ENCODE results near the gene ZMYND19. TPM values are rescaled to one million over a fixed set of nuclear protein-coding genes. Genes with fewer than 3 reads are reported as not detected.

ZMYND19 gene
- total RNA-seq, 2 donors from 2014 or later: 6.6 to 8.8 TPM

DNA sequence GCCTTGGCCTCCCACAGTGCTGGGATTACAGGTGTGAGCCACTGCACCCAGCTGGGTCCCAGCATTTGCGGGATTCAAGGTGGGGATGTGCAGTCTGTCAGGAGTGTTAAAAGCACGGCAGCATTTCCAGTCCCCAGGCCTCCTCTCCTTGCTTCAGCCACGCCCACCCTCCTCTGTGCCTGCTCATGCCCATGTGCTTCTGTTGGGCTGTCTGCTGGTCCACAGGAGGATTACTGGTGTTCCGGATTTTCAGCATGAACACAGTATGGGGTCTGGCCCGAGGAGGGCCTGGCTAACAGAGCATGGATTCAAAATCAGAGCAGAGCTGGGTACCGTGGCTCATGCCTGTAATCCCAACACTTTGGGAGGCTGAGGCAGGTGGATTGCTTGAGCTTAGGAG, 20.6 kb upstream of the ZMYND19 start:
- Histone ChIP-seq H3K9me3 (no peaks in the 10 kb centered on the region), H3K4me3 (no peak overlapping the region), H3K27ac (peak overlapping the region; percentile 88 to 98 (median 92)), H3K27me3 (no peaks in the 10 kb centered on the region), H3K36me3 (replicated peaks in 1 of 2; ENCODE audit: insufficient read depth in 1 of 2, low read depth in 2 of 2) (peaks cover 0 to 9% of the 10 kb centered on the region in 2 donors), H3K4me1 (peaks cover 78% of the 10 kb centered on the region)
- DNase-seq (no peak), ATAC-seq (no peak)
- TF ChIP-seq POLR2A (IDR thresholded peaks at IDR 0.05): no peak
- TF ChIP-seq, protein P1, sequence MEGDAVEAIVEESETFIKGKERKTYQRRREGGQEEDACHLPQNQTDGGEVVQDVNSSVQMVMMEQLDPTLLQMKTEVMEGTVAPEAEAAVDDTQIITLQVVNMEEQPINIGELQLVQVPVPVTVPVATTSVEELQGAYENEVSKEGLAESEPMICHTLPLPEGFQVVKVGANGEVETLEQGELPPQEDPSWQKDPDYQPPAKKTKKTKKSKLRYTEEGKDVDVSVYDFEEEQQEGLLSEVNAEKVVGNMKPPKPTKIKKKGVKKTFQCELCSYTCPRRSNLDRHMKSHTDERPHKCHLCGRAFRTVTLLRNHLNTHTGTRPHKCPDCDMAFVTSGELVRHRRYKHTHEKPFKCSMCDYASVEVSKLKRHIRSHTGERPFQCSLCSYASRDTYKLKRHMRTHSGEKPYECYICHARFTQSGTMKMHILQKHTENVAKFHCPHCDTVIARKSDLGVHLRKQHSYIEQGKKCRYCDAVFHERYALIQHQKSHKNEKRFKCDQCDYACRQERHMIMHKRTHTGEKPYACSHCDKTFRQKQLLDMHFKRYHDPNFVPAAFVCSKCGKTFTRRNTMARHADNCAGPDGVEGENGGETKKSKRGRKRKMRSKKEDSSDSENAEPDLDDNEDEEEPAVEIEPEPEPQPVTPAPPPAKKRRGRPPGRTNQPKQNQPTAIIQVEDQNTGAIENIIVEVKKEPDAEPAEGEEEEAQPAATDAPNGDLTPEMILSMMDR (IDR thresholded peaks at IDR 0.05): no peak
- intact Hi-C loops (cut with DNase I): no loop called here
- 84 to 90% methylated on average over 5 to 6 of the region's 6 CpGs for WGBS, 2 donors

DNA sequence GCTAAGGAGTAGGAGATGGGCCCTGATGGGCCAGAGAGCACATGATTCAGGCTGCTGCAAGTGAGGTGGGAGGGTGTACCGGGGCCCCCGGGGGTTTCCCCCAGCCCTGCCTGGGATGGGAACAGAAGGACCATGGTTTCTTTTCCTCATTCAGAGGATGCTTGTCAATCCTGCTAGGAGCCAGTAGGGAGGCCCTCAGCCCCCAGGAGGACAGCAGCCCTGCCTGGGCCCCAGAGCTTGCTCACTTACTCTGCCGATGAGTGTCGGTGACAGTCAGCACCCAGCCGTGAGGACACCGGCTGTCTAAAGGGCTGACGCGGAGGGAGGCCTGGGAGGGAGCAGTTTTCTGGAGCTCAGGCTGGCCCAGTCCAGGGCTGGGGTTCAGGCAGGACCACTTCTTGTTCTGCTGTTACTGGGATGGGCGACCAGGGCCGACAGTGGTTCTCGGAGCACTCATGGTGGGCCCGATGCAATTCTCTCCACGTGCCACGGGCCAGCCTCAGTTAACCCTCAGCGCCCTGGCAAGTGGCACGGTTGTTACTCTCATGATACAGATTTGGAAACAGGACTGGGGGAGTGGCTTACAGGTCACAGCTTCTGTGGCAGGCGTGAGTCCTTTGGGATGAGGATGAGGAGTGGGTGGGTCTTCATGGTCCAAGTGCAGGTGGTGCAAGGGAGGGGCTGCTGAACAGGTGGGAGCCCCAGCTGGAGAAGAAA, 17.0 kb upstream of the ZMYND19 start:
- peaks cover 49% of the 10 kb centered on the region for H3K4me1 ChIP-seq
- no peaks in the 10 kb centered on the region for H3K36me3 ChIP-seq (replicated peaks in 1 of 2; ENCODE audit: insufficient read depth in 1 of 2, low read depth in 2 of 2)
- DNase-seq (peak in 1 of 4 donors; percentile 35), ATAC-seq (no peak)
- H3K27me3 ChIP-seq: no peaks in the 10 kb centered on the region
- intact Hi-C loops (cut with DNase I): no loop called here
- peak overlapping the region; percentile 83 to 98 (median 94) for H3K27ac ChIP-seq
- H3K9me3 ChIP-seq: no peaks in the 10 kb centered on the region
- H3K4me3 ChIP-seq: peak overlapping the region in 1 of 2 donors; percentile 24
- no peak for TF ChIP-seq POLR2A (IDR thresholded peaks at IDR 0.05)
- TF ChIP-seq, protein P1 (IDR thresholded peaks at IDR 0.05): no peak
- WGBS, 2 donors: 20 to 21% methylated on average over 14 to 17 of the region's 17 CpGs

DNA sequence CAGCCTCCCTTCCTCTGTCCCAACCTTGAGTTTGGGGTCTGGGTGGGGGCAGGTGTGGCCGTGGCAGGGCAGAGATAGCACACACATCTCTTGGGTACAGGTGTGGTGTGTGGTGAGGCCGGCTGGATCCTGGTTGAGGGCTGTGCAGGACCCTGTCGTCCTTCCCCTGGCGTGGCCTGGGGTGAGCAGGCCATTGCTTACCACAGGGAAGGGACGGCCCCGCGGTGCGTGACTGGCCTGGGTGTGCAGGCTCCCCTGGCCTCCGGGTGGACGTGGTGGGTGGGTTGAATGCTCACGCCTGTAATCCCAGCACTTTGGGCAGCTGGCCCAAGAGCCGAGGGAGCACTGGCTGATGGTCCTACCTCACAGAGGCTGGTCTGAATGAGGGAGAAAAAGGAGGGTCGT, 16.4 kb upstream of the ZMYND19 start:
- TF ChIP-seq, protein P1 (IDR thresholded peaks at IDR 0.05): no peak
- TF ChIP-seq POLR2A (IDR thresholded peaks at IDR 0.05): no peak
- peak overlapping the region; percentile 83 to 98 (median 94) for H3K27ac ChIP-seq
- no peaks in the 10 kb centered on the region for H3K27me3 ChIP-seq
- WGBS, 2 donors: 11 to 12% methylated on average over 13 of the region's 13 CpGs
- DNase-seq: peak in 3 of 4 donors; percentile 24 to 38 (median 29)
- ATAC-seq: no peak
- H3K9me3 ChIP-seq: no peaks in the 10 kb centered on the region
- H3K4me3 ChIP-seq: peak overlapping the region; percentile 24 to 64
- intact Hi-C loops (cut with DNase I): no loop called here
- H3K4me1 ChIP-seq: peaks cover 44% of the 10 kb centered on the region
- no peaks in the 10 kb centered on the region for H3K36me3 ChIP-seq (replicated peaks in 1 of 2; ENCODE audit: insufficient read depth in 1 of 2, low read depth in 2 of 2)

DNA sequence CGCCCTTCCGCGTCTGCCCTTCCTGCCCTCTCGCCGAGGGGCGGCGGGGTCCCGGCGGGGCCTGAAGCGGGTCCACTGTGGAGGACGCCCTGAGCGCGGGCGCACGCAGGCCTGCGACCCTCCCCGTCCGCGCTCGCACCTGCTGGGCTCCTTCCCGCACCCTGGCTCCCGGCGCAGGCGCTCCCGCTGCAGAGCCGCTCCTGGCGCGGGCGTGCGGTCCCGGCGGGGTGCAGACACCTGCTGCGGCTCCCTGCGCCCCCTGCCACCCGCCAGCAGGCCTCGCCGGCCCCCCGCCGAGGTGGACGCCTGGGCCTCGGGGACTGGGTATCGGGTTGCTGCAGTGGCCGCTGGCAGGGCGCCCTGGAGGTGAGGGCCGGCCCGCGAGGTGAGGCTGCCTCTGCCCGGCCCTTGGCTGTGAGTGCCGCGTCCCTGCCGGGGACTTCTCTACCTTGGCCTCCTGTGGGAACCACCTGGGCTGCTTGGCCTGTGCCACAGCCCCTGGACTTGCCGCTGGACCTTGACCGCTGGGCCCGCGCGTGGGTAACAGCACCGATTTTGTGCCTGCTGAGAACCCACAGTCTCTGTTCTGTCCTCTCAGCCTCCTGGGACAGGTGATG, 15.8 kb upstream of the ZMYND19 start:
- H3K4me3 ChIP-seq: peak overlapping the region; percentile 24 to 64
- peaks cover 37% of the 10 kb centered on the region for H3K4me1 ChIP-seq
- no peaks in the 10 kb centered on the region for H3K9me3 ChIP-seq
- peak overlapping the region; percentile 83 to 98 (median 94) for H3K27ac ChIP-seq
- ATAC-seq (peak; percentile 28), DNase-seq (peak; percentile 64 to 79 (median 70))
- intact Hi-C loops (cut with DNase I): no loop called here
- TF ChIP-seq, protein P1 (IDR thresholded peaks at IDR 0.05): no peak
- no peaks in the 10 kb centered on the region for H3K27me3 ChIP-seq
- 0% methylated on average over 23 of the region's 57 CpGs; no CpG with 5 or more reads in 1 of the 2 donors for WGBS, 2 donors
- H3K36me3 ChIP-seq (replicated peaks in 1 of 2; ENCODE audit: insufficient read depth in 1 of 2, low read depth in 2 of 2): no peaks in the 10 kb centered on the region
